Neural crest cell (in vitro differentiated cells): ENCODE data around the gene SLC38A4. TPM values are rescaled to one million over a fixed set of nuclear protein-coding genes. Genes with fewer than 3 reads are reported as not detected.

Experiments
- DNase-seq: peaks from one replicate; pipeline ENCODE4 v3.0.0; 2021; ENCODE audit warnings: low read depth, mixed read lengths, low spot score
- H3K27ac Mint-ChIP-seq: one replicate; pipeline ENCODE4 v1.8.0; 2021; ENCODE audit warnings: mild to moderate bottlenecking, mixed read lengths; ENCODE audit not compliant: unreplicated experiment
- H3K27me3 Mint-ChIP-seq: 2 replicates; pipeline ENCODE4 v1.8.0; 2021; ENCODE audit warnings: low read depth, mild to moderate bottlenecking, mixed read lengths
- H3K36me3 Mint-ChIP-seq: 2 replicates; pipeline ENCODE4 v1.8.0; 2021; ENCODE audit warnings: low read depth, mild to moderate bottlenecking, mixed read lengths
- H3K4me1 Mint-ChIP-seq: 2 replicates; pipeline ENCODE4 v1.8.0; 2021; ENCODE audit warnings: mixed read lengths
- H3K4me3 Mint-ChIP-seq: one replicate; pipeline ENCODE4 v1.8.0; 2021; ENCODE audit warnings: mild to moderate bottlenecking, mixed read lengths
- H3K9me3 Mint-ChIP-seq: 2 replicates; pipeline ENCODE4 v1.8.0; 2021; ENCODE audit warnings: mixed read lengths
- CTCF ChIP-seq: fragments of 200-600 bp; sonication (generic); conservative IDR thresholded peaks from 2 replicates; pipeline ENCODE4 v1.5.0; 2021; ENCODE audit warnings: antibody characterized with exemption, mild to moderate bottlenecking
- total RNA-seq: library from RNA; stranded (reverse); gene quantifications from 2 replicates; pipeline ENCODE4 v1.2.1, GENCODE V29; 2021

The SLC38A4 gene
- total RNA-seq, 1 donor from 2014 or later, result not detected

GRCh38 chr12:46725332-46725731 is 100.5 kb downstream of the SLC38A4 start:
- TF ChIP-seq CTCF, result no peak
- DNase-seq, result no peak
- Mint-ChIP-seq H3K4me3 (no peak overlapping the region), H3K36me3 (no peaks in the 10 kb centered on the region), H3K27me3 (no peaks in the 10 kb centered on the region), H3K9me3 (peaks cover 18% of the 10 kb centered on the region), H3K4me1 (peaks cover 4% of the 10 kb centered on the region), H3K27ac (no peak overlapping the region)

GRCh38 chr12:46723629-46724419 is 102.0 kb downstream of the SLC38A4 start:
- peaks cover 18% of the 10 kb centered on the region for H3K9me3 Mint-ChIP-seq
- no peak overlapping the region for H3K27ac Mint-ChIP-seq
- H3K27me3 Mint-ChIP-seq, result peaks cover 2% of the 10 kb centered on the region
- H3K4me1 Mint-ChIP-seq, result peaks cover 4% of the 10 kb centered on the region
- no peak for DNase-seq
- H3K36me3 Mint-ChIP-seq, result no peaks in the 10 kb centered on the region
- H3K4me3 Mint-ChIP-seq, result no peak overlapping the region
- TF ChIP-seq CTCF, result no peak

- peaks cover 14% of the 10 kb centered on the region for H3K9me3 Mint-ChIP-seq
- peaks cover 2% of the 10 kb centered on the region for H3K27me3 Mint-ChIP-seq
- no peak overlapping the region for H3K27ac Mint-ChIP-seq
- H3K4me1 Mint-ChIP-seq, result peaks cover 4% of the 10 kb centered on the region
- no peaks in the 10 kb centered on the region for H3K36me3 Mint-ChIP-seq
- no peak for DNase-seq
- no peak overlapping the region for H3K4me3 Mint-ChIP-seq
- no peak for TF ChIP-seq CTCF
Measured at GRCh38 chr12:46722394-46723185, 103.2 kb downstream of the SLC38A4 start.

- Mint-ChIP-seq H3K4me1 (no peaks in the 10 kb centered on the region), H3K9me3 (peaks cover 3% of the 10 kb centered on the region)
Measured at GRCh38 chr12:46718495-46718894, 107.3 kb downstream of the SLC38A4 start.

GRCh38 chr12:46717868-46718267 is 107.9 kb downstream of the SLC38A4 start:
- Mint-ChIP-seq H3K4me1 (no peaks in the 10 kb centered on the region), H3K27ac (no peak overlapping the region), H3K4me3 (no peak overlapping the region), H3K27me3 (peaks cover 2% of the 10 kb centered on the region), H3K9me3 (peaks cover 3% of the 10 kb centered on the region), H3K36me3 (no peaks in the 10 kb centered on the region)
- DNase-seq, result no peak
- TF ChIP-seq CTCF, result no peak

More at GRCh38 chr12:46718495-46718894, 107.3 kb downstream of the SLC38A4 start:
- TF ChIP-seq CTCF, result no peak
- H3K27ac Mint-ChIP-seq, result no peak overlapping the region
- H3K4me3 Mint-ChIP-seq, result no peak overlapping the region
- no peak for DNase-seq
- H3K27me3 Mint-ChIP-seq, result peaks cover 2% of the 10 kb centered on the region
- H3K36me3 Mint-ChIP-seq, result no peaks in the 10 kb centered on the region
